GM19397 (cell line): Measurements from ENCODE around the gene ADM5.

Source experiments
- ATAC-seq: cut with Tn5 transposase; IDR thresholded peaks from one replicate; pipeline ENCODE4 v1.9.1; 2021; ENCODE audit warnings: mild to moderate bottlenecking, moderate library complexity; ENCODE audit not compliant: unreplicated experiment

The ADM5 gene

DNA sequence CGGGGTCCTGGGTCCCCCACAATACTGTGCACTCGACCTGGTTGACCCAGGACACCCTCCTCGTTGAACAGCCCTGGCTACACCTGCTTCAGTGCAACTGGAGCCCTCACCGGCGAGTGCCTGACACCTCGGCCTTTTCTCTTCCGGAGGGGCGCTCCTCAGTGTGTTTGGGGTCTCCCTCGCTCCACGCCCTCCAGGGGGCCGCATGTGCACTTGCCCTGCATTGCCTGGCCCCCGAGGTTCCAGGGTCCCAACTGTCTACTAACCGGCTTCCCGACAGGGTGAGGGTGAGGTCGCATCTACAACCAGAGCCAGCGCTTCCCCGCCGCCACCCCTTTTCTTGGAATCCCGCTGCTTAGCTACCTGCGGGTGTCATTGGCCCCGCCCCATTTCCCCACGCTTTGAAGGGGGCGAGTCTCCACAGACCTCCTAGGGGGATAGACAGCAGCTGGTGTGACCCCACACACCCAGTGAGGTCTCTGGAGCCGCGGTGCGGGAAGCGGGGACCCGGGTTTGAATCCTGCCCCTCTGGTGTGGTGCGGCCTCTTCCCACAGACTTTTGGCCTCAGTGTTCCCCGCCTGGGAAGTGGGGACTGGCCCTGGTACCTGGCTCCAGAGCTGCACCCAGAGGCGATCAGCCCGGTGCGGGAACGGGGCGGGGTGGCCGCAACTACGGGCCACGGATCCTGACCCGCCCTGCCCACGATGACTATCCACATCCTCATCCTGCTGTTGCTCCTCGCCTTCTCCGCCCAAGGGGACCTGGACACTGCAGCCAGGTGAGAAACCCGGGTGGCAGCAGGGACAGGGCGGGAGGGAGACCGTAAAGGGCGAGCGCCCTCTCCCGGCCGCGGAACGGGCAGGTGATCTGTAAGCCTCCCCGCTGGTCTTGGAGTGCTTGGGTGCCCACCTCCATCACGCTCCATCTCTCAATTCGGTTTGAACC lies at the start of gene ADM5:
Gene ADM5, plus strand, starts transcription at position 462 of the 946 bp plus-strand sequence. Its CDS starts 244 bp downstream, at position 706.
- ATAC-seq = no peak

- ATAC-seq = peak; percentile 48
These were observed 49.1 kb upstream of the ADM5 start, which contains the start of gene RRAS for GRCh38 chr19:49640113-49640898. RRAS (minus strand) TSS chr19:49640143; CDS start chr19:49640098, 45 bp downstream.

DNA sequence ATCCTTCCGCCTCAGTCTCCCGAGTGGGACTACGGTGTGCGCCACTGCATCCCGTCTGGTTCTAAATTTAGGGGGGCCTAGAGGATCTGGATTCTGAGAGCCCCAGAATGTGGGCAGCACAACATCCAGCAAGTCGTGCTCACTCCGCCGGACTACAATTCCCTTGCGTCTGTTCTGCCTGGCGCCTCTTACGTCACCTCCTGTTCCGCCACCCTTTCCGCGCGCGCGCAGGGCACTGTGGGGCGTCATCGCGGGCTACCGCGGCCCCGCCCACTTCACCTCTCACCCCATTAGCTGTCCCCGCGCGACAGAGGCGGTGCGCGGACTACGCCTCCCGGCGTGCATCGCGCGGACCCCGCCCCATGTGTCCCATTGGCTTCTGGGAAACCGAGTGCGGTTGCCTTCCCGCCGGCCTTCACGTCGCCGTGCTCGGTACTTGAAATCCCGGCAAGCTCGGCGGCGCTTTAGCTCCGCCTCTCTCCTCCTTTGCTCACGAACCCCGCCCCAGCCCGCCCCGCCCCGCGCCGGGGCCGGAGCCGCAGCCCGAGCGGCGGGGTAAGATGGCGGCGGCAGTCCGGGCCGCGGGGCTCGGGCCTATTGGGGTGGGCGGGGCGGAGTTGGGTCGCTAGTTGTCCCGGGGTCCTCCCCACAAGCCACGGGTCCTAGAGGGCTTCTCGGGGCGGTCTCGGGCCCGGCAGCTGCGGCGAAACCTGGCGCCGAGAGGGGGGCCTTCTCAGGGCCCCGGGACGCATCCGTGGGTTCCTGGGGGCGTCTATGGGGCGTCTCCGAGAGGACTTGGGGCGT lies 47.5 kb upstream of the ADM5 start, which contains the start of gene SCAF1:
Gene SCAF1, plus strand, starts transcription at position 522 of the 804 bp plus-strand sequence. CDS start 2,818 bp downstream, outside the sequence.
- peak; percentile 62 for ATAC-seq

DNA sequence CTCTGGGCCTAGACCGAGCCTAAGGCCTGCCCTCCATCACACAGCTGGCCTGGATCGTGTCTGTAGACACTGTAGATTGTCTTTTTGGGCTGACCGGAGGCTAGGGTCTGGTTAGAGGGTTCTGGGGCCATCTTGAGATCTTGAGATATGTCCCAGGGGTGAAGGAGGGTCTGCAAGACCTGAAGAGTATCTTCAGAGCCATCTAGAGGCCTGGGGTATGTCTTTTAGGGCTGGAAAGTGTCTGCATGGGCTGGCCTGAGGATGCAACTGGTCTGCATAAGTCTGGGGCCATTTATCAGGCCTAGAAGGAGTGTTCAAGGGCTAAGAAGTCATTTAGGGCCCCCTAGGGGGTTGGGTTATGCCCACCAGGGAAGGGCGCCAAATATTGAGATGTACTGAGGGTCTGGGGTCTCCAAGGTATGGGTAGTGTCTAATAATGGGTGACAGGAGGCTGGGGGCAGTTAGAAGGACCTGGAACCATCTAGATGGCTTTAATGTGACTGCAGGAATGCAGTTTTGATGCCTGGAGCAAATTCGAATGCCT lies 46.8 kb upstream of the ADM5 start:
- ATAC-seq = no peak

DNA sequence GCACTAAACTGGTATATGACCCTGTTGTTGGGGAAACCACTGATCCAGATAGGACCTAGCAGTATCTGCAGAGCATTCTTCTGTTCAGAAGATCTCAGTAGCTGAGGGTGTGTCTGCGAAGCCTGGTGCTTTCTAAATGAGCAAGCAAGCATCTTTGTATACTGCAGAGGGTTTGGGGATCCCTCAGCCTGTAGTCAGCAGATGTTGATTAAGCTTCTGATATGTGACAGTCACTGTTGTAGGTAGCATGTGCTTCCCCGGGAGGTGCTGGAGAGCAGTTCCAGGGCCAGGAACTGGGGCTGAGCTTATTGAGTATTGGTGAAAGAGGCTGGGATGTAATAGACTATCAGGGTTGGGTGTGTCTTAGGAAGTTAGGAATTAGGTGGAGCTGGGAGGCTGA lies 45.9 kb upstream of the ADM5 start:
- ATAC-seq = no peak

DNA sequence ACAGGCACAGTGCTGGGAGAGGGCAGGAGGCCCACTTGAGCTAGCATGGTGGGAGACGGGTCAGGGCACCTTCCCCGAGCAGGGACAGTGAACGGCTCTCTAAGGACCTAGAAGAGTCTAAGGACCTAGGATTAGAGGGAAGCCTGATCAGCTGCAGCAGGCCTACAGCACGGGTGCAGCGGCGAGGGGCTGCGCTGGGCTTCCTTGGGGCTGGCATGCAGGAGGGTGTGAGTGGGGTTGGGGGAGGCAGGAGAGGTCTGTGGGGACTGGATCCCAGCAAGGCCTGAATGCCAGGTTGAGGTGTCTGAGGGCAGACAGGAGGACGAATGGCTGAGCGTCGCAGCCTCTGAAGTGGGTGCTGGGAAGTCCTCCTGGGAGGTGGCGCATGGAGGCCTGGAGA lies 43.8 kb upstream of the ADM5 start:
- no peak for ATAC-seq

DNA sequence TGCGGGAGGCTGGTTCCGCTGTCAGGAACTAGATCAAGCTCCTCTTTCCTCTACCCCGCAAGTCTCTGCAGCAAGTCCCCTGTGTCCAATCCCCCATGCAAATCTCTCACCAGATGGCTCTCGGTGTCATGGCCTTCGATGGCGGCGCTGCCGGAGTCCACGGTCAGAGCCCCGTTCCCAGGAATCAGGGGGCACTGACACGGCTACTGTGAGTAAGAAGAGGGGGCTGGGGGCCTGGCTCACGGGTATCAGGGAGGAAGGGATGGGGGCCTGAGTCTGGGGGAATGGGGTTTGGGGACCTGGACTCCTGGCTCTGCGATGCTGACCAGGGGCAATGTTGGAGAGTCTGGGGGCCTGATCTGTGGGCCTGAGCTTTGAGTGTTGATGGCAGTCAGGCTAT lies 43.4 kb upstream of the ADM5 start:
- no peak for ATAC-seq

DNA sequence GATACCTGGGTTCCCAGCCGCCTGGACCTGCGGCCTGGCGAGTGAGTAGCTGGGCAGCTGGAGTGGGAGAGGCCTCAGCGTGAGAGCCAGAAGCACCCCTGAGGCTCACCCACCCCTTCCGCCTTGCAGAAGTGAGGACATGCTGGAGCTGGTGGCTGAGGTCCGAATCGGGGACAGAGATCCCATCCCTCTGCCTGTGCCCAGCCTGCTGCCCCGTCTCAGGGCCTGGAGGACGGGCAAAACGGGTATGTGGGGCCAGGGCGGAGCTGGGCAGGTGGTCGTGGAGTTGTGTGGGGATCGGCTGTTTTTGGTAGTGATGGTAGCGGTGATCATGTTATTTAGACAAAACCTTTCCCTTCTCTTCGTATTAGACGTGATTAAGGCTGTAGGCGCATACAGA lies 42.8 kb upstream of the ADM5 start:
- no peak for ATAC-seq

DNA sequence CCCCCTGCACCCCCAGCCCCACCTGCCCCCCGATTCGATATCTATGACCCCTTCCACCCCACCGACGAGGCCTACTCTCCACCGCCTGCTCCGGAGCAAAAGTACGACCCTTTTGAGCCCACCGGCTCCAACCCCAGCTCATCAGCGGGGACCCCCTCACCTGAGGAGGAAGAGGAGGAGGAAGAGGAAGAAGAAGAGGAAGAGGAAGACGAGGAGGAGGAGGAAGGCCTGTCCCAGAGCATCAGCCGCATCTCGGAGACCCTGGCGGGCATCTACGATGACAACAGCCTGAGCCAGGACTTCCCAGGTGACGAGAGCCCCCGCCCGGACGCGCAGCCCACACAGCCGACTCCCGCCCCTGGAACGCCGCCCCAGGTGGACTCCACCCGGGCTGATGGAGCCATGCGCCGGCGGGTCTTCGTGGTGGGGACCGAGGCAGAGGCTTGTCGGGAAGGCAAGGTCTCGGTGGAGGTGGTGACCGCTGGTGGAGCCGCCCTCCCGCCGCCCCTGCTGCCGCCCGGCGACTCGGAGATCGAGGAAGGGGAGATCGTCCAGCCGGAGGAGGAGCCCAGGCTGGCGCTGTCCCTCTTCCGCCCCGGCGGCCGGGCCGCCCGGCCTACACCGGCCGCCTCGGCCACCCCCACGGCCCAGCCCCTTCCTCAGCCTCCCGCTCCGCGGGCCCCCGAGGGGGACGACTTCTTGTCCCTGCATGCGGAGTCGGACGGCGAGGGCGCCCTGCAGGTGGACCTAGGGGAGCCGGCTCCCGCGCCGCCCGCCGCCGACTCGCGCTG lies 38.2 kb upstream of the ADM5 start:
- ATAC-seq = no peak

GRCh38 chr19:49651820-49652550 lies 37.4 kb upstream of the ADM5 start:
- ATAC-seq = no peak

GRCh38 chr19:49652551-49653465 lies 36.6 kb upstream of the ADM5 start:
- no peak for ATAC-seq

DNA sequence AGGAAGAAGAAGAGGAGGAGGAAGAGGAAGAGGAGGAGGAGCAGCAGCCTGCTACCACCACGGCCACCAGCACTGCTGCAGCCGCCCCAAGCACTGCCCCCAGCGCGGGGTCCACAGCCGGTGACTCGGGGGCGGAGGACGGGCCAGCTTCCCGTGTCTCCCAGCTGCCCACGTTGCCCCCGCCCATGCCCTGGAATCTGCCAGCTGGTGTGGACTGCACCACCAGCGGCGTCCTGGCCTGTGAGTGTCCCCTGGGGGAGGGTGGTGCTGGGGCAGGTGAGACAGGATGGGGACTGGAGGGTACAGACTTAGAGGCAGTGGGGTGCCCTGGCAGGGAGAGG lies 36.0 kb upstream of the ADM5 start:
- no peak for ATAC-seq

DNA sequence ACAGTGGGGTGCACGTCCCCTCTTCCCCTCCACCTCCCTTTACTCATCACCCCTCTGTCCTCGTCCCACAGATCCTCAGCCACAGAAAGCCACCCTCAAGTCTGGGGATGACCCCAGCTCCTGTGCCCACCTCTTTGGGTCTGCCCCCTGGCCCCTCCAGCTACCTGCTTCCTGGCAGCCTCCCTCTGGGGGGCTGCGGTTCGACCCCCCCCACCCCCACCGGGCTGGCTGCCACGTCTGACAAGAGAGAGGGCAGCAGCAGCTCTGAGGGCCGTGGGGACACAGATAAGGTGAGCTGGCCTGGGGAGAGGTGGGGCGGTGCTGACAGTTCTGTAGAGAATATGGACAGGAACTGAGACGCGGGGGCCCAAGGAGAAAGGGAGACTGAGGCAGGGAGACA lies 34.8 kb upstream of the ADM5 start:
- ATAC-seq = no peak

DNA sequence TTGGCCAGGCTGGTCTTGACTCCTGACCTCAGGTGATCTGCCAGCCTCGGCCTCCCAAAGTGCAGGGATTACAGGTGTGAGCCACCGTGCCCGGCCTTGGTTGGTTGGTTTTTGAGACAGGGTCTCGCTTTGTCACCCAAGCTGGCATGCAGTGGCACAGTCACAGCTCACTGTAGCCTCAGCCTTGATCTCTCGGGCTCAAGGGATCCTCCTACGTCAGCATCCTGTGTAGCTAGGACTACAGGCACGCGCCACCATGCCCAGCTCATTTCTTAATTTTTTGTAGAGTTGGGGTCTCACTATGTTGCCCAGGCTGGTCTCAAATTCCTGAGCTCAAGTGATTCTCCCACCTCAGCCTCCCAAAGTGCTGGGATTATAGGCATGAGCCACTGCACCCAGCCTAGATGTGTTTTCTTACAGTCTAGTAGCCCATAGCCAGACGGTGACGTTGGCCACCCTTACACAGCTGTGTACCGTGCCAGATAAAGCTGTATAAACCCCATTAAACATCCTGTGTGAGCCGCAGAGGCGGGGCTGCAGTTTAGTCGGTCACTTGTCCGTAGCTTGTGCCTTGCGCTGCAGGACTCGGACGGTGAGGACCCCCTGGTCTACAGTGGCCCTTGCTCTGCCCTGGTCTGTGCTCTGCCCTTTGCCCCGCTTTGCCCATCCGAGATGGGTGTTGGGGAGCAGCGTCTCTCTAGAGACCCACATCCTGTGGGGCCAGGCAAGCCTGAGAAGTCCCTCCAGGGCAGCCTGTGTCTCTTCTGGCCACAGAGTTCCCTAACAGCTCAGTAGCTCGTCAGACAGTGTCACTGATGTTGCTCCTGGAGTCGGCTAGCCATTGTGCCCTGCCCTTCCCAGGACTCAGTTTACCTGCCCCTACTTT lies 33.6 kb upstream of the ADM5 start:
- no peak for ATAC-seq

GRCh38 chr19:49656456-49657109 lies 32.8 kb upstream of the ADM5 start:
- ATAC-seq = no peak

GRCh38 chr19:49657493-49658138 lies 31.8 kb upstream of the ADM5 start:
- no peak for ATAC-seq
